Measurements from ENCODE around the gene PLEKHB1.

GRCh38 chr11:73660497-73661034 lies 14.2 kb downstream of the PLEKHB1 start:
- TF ChIP-seq SUZ12 (IDR thresholded peaks at IDR 0.05) (no peak), L3MBTL2 (conservative IDR thresholded peaks at IDR 0.05) (no peak), PKNOX1 (IDR thresholded peaks at IDR 0.05) (no peak), FOXM1 (IDR thresholded peaks at IDR 0.05; ENCODE audit: borderline replicate concordance) (no peak), ELF4 (IDR thresholded peaks at IDR 0.05) (no peak), FOXK2 (IDR thresholded peaks at IDR 0.05) (no peak), SP1 (IDR thresholded peaks at IDR 0.05) (no peak), FOXA1 (IDR thresholded peaks at IDR 0.05) (no peak), TARDBP (IDR thresholded peaks at IDR 0.05) (no peak), ZNF384 (IDR thresholded peaks at IDR 0.05) (no peak), NFRKB (IDR thresholded peaks at IDR 0.05) (no peak), HDGF (IDR thresholded peaks at IDR 0.05; ENCODE audit: borderline replicate concordance) (no peak)

Data from HEK293T (cell line).